Stimulated activated CD8-positive, alpha-beta memory T cell treated with anti-CD3 and anti-CD28 coated beads, Interleukin-15, amount 100 ng/mL, for 24 hours (primary cell): ENCODE data around the gene RPS28.
"Not testable (repeated sequence)": the region's sequence is repeated elsewhere in the genome, so short reads cannot be mapped to it uniquely, and the experiment has no call there.

ENCODE experiments used
- DNase-seq: peaks from one replicate; pipeline ENCODE4 v3.0.0-alpha.2; 2020; ENCODE audit warnings: low read depth

Gene RPS28

DNA sequence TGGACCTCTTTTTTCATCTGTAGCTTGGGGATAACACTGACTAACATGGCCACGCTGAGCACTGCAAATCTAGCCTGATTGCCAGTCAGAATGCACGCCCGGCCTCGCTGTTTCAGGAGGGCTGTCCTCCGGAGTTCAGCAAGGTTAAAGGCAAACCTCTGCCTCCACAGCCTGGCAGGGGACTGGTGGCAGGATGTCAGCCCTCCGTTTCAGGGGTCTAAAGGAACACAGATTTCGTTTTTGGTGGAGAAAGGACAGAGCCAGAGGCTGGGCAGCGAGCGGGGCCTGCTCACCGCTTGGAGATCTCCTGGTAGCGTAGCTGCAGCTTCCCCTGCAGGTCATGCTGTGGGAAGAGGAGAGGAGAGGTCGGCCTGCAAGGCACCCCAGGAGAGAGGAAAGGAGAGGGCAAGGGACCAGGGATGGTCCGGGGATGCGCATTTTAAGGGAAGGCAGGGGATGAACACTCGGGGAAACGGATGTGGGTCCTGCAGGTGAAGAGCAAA lies 681 bp upstream of the RPS28 start:
- DNase-seq, result no peak

DNA sequence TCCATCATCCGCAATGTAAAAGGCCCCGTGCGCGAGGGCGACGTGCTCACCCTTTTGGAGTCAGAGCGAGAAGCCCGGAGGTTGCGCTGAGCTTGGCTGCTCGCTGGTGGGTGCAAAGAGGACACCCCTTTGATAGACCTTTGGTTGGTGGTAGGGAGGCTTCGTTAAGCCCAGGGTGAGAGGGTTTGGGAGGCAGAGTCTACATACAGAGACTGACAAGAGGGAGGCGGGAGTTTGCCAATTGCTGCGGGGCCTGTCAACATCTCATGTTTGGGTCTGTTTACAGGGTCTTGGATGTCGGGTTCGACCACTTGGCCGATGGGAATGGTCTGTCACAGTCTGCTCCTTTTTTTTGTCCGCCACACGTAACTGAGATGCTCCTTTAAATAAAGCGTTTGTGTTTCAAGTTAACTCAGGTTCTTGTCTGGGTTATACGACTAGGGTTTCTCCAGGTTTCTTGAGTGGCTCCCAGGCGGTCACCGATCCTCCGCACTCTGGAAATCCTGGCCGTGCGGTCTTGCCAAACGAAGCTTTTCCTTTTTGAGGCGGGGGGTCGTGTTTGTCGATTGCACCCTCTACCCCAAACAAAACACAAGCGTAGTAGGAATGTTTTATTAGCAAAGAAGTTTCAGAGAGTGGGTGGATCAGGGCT lies 816 bp downstream of the RPS28 start:
- no peak for DNase-seq

DNA sequence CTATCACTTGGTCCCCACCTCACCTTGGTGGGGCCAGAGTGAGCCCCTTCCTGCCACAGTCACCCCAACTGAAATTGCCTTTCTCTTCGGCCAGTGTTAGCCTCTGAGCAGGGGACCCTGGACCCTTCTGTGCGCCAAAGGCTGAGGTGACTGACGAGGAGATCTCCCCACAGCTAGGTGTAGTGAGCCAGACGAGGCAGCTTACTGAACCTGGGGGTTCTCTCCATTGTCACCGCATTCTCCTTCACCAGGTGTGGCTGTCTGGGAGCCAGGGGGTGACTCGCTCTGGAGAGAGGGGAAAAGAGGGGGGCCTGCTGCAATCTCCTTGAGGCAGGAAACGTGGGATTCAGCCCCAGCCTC lies 1.3 kb downstream of the RPS28 start:
- no peak for DNase-seq

DNA sequence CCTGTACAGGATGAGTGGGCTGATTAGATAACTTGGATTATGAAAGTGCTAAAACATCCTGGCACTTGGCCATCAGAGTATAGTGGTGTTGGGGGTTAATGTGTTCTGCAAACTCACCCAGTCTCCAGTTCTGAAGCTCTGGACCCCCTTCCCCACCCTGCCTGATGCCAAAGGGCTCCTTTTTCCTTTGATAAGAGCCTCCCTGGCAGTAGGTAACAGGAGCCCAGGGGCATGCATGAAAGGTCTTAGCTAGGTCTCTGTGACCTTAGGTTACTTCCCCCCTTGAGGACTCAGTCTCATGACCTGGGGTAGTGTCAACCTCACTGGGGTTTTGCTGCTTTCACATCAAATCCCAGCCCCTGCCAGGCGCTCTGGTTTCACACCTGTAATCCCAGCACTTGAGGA lies 2.5 kb downstream of the RPS28 start:
- no peak for DNase-seq

DNA sequence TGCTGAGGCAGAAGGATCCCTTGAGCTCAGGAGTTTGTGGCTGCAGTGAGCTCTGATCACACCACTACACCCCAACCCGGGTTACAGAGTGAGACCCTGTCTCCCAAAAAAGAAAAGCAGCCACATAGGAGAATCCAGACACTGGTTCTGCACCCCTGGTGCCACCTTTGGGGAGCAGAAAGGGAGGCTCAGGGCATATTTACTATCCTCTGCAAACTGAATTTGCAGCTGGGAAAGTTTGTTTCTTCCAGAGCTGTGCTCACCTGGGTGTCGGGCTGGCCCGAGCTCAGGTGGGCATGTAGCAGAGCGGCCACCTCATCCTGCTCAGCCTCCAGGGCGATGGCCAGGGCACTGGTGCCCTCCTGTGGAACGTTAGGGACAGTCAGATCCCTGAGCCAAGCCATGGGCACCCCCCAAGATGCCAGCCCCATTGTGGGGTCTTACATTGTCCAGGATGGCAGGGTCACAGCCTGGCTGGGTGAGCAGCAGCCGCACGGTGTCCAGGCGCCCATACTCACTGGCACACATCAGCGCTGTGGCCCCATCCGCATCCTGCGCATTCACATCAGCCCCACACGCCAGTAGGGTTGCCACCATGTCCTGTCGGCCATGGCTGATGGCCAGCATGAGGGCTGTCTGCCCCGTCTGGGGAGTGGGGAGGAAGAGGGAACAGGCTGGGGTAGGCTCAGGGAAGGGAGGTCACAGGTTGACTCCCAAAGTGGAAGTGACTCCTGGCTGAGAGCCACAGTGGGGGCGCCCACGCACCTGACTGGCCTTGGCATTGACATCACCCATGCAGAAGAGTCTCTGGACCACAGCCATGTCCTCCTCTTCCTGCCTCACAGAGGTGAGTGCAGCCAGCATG lies 3.1 kb downstream of the RPS28 start:
- DNase-seq, result no peak

DNA sequence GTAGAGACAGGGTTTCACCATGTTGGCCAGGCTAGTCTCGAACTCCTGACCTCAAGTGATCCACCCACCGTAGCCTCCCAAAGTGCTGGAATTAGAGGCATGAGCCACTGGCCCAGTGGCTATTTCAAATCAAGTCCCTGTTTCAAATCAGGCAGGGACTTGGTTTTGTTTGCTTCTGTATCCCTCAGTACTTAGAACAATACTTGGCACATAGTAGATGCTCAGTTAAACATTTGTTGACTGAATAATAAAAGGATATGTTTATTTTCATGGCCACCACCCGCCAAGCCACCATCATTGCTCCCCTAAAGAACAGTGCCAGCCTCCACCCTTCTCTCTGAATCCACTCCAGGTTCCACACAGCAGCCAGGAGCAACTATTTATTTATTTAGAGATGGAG lies 4.2 kb downstream of the RPS28 start:
- DNase-seq, result no peak

DNA sequence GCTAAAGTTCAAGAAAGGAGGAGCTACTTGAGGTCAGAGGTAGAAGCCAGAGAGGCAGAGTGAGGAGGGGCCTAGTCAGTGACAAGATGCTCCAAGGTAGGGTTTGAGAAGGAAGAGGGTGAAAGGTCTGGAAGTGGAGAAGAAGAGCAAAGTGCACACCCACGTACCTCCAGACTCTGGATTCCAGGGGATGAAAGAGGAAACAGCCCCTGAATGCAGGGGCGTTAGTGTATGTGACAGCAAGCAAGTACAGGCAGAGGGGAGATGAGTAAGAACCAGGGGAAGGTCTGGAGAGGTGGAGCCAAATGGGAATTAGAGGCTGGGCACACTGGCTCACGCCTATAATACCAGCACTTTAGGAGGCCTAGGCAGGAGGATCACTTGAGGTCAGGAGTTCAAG lies 8.7 kb downstream of the RPS28 start:
- DNase-seq, result no peak

DNA sequence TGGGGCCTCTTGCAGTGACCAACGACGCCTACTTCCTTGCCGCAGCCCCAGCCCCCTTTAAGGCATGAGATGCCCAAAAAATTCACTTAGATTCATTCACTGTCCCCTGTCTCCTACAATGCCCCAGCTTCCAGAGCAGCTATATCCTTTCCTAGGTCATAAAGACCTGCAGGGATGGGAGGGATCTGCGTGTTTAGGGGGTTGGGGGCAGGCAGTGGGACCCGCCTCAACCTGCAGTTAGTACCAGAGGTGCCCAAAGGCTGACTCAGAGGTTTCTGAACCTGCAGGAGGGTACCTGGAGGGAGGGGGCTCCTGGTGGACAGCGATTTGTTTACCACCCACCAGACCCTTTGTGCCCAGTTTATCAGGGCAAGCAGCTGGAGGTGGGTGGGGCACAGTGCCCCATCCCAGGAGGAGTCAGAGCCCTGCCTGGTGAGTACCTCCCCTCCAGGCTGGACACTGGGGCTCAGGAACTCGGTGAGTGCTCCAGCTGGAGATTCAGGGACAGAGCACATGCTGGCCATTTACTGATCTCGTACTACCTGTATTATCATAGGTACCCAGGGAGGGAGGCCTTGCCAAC lies 10.1 kb downstream of the RPS28 start:
- DNase-seq, result no peak

DNA sequence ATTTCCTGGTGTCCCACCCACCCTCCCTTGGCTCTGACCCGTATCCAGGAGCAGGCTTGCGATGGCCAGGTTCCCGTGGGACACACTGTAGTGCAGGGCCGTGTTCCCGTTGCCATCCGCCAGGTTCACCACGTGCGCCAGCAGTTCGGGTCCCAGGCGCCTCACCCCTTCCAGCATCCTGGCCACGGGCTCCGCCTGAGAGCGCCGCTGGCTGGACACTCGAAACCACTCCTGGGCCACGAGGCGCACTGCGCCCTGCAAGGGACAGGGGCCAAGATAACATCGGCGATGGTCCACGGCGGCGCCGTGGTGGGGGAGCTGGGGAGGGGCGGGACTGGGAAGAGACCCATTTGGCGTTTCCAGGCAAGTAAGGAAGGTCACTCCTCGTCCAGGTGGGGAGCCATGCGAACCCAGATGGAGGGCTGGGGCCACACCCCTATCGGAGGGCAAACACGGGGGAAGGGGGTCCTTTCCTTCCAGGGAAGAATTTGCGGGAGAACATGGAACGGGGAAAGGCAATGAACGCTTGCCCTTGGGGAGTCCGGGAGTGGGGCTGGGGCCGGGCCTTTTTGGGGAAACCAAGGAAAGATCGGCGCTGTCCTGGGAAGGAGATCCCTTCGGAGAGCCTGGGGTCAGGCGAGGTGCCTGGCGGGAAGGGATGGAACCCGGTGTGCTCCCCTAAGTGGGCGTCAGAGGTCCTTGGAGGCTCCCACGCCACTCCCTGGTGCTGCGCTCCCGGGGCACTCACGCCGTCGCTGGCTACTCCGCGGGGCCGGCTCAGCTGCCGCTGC lies 11.9 kb downstream of the RPS28 start:
- DNase-seq, result no peak

DNA sequence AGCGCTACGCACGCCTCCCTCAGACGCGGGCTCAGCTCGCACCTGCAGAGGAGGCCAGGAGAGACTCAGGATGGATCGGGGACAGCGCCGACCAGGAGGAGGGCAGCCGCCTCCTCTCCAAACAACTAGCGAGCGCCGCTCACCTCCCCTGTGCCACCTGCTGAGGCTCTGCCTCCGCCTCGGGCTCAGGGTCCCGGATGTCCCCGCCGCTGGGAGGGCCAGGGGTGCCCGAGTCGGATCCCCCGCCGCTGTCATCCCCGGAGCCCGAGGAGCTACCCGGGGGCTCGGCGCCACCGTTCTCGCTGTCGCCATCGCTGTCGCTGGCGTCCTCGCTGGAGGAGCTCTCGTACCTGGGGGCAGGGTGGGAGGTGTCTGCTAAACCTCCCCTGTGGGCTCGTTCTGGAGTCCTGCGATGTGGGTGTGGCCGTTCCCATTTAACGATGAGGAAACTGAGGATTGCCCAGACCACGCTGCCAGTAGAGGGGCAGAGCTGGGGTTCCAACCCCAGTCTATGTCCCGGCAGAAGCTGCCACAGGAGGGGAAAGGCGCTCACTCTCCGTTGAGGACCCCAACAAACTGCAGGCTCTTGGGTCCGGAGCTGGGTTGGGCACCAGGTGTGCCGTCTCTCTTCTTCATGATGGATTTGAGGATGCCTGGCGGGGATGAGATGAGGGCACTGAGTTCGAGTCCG lies 12.6 kb downstream of the RPS28 start:
- DNase-seq, result no peak

DNA sequence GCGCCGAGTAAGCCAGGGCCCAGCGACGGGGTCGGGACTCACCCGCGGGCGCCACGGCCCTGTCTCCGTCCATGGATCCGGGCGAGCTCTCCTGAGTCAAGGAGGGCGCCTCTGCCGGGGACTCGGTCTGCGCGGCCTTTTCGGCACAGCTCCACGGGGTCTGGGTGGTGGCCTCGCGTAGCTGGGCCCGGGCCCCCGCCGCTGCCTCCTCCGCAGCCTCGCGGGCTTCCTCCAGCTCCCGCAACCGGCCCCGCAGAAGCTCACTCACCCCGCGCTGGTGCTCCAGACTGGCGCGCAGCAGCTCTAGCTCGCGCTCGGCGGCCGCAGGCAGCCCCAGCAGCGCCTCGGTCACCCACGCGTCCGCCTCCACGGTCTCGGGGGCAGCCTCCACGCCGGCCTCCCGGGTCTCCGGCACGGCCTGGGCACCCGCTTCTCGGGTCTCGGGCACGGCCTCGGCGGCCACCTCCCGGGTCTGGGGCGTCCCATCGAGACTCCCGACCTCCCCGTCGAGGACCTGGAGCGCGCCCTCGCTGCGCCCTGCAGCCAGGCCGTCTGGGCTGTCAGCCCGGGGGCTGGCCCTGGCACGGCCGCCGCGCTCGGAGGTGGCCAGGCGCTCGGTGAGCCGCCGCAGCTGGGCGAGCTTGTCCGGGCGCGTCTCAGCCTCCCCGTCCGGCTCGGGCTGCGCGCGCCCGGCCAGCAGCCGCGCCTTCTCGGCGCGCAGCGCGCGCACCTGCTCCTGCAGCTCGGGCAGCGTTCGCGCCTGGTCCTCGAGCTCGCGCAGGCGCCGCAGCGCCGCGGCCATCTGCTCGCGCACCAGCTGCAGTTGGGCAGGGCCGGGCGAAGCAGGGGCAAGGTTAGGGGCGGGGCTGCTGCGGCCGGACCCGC lies 13.4 kb downstream of the RPS28 start:
- no peak for DNase-seq

DNA sequence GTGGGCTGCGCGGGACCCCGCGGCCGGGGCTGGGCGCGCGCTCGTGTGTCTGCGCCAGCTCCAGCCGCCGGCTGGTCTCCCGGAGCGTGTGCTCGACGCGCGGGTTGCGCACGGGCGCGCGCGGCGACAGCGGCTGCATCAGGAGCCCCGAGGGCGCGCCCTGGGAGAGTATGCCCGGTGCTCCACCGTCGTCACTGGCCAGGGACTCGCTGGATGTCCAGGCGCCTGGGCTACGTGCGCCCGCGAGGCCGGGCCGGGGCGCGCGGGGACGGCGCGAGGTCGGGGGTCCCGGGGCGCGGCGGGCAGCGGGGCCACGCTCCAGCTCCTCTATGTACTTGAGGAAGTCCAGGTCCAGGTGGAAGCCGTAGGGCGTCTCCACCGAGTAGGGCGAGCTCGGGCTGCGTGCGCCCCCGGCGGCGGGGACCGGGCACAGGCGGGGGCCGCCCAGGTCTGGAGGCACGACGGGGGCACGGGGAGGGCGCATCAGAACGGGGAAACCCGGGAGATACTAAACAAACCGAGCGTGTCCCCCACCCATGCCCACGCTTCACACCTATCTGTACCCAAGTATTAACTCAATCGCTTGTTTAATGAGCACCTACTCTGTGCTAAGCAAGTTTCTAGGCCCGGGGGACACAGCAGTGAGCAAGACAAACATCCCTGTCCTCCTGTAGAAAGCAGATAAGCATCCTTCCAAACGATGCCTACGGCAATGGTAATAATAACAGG lies 14.2 kb downstream of the RPS28 start:
- no peak for DNase-seq

DNA sequence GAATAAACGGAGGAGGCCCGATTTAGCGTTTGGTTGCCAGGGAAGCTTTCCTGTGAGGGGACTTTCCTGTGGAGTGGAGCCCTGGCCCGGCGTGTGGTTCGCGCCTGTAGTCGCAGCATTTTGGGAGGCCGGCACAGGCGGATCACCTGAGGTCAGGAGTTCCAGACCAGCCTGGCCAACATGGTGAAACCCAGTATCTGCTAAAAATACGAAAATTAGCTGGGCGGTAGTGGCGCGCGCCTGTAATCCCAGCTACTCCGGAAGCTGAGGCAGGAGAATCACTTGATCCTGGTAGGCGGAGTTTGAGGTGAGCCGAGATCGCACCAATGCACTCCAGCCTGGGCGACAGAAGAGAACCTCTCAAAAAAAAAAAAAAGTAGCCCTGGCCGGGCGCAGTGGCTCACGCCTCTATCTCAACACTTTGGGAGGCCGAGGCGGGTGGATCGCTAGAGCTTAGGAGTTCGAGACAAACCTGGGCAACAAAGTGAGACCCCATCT lies 14.8 kb downstream of the RPS28 start:
- no peak for DNase-seq

DNA sequence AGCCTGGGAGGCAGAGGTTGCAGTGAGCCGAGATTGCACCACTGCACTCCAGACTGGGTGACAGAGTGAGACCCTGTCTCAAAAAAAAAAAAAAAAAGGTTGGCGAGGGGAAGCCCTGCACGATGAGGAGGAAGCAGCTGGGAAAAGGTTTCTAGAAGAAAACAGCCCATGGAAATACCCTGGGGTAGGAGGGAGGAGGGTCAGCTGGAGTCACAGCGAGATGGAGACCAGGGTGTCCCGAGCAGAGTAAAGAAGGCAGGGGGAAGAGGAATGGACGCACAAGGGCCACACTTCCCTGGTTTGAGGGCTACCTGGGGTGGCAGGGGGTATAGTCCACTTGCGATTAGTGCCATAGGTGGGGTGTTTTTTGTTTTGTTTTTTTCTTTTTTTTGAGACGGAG lies 15.4 kb downstream of the RPS28 start:
- no peak for DNase-seq

DNA sequence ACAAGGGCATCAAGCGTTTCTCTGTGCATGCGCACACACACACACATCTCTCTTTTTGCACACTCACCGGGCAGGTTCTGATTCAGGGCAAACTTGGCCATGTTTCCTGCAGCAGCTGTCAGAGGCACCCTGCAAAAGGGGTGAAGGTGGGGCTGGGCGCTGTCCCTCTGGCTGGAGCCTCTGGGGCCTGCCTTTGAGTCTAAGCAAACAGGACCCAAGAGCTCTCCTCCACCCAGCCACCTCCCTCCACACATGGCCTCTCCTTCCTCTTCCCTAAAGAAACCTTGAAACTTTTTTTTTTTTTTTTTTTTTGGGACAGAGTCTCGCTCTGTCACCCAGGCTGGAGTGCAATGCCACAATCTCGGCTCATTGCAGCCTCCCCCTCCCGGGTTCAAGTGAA lies 16.4 kb downstream of the RPS28 start:
- DNase-seq, result no peak

DNA sequence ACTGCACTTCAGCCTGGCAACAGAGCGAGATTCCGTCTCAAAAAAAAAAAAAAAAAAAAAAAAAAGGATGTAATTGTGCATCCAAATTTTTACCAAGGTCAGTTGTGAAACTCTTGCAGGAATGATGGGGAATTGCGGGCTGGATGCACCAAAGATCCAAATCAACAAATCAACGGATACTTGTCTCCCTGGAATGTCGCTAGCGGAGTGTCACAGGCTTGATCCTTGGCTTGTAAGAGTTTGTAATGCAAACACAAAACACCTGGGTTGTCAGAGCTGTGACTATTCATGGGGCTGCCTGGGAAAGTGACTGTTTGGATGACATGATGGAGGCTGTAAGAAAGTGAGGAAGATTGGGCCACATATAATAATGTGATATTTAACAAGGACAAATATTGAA lies 17.5 kb downstream of the RPS28 start:
- DNase-seq, result no peak

DNA sequence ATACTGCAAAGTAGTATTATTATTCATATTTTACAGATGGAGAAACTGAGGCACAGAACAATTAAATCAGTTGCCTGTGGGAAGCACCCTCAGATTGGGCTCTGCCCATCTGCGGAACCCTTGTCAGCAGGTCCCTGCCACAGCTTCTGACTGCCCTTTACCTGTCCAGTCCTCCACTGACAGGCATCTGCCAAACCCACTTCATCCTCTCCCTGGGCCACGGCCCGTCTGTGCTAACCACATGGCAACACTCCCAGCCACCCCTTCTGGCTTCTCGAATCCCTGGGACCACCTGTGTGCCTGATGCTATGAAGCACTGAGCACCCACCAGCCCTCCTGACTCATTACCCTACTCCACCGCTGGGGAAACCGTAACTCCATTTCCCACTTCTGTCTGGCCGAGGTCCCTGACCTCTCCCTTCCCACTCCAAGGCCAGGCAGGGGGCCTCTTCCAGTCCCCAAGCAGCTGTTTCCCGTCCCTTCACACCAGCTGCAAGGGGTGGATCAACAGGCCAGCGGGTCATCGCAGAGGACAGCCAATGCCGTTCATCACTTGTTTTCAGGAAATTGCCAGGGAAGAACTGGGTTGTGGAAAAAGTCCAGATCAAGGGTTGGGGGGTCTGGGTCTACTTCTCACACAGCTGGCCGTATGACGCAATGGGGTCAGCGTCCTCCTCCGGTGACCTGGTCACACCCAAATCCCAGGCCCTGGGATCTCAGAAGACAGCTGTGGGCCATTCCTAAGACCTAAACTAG lies 19.2 kb downstream of the RPS28 start:
- DNase-seq, result no peak

DNA sequence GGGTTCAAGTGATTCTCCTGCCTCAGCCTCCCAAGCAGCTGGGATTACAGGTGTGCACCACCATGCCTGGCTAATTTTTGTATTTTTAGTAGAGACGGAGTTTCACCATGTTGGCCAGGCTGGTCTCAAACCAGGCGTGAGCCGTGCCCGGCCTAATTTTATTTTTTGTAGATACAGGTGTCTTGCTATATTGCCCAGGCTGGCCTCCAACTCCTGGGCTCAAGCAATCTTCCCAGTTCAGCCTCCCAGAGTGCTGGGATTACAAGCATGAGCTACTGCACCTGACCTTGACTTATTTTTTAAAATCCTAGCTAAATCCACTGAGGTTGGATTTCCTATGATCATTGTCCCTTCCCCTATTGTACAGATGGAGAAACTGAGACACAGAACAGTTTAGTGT lies 20.2 kb downstream of the RPS28 start:
- DNase-seq, result not testable (repeated sequence)

DNA sequence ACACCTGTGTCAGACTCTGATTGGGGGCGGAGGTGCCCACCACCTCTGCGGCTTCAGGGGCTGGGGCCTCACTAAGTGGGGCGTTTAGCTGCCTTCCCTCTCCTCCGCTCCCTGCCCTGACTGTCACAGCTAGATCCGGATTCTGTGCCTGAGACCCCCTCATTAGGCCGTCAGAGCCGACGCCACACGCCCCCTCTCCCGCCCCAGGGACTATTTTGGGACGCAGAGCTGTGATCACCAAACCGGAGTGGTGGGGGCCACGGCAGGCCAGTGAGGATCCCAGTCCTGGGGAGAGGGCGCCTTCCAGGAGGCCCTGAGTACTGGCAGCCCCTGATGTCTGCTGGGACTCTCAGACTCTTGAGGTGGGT lies 21.0 kb downstream of the RPS28 start:
- DNase-seq, result no peak
